ENCODE results near the gene C15orf61. TPM values are rescaled to one million over a fixed set of nuclear protein-coding genes. Genes with fewer than 3 reads are reported as not detected.

Gene C15orf61
- polyA plus RNA-seq, 1 donor from 2014 or later, result 20.6 TPM

DNA sequence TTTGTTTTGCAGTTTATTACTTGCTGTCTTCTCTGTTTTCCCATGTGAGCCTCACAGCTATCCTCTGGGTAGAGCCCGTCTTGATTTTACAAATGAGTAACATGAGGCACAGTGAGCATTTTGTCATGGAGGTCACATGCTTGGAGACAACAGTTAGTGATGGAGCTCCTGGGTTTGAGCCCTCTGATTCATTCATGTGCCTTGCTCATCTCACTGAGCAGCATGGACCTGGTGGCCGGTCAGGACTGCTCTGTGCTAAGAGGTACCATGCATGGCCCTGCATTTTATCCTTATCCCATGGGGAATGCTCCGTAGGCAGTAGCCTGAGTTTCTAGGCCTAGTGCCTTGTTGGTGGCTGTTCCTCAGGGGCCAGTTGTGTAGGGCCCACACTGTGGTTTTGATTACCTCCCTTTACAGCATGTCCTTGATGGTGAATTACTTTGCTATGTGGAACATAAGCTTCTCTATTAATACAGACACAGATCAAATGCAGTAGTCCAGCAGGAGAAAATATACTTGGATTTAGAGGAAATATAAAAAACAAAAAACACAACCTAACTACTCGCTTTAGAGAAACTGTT, 57.2 kb downstream of the C15orf61 start:
- H3K27me3 ChIP-seq (ENCODE audit: insufficient read depth, low read depth, low read length), result no peaks in the 10 kb centered on the region
- no peak overlapping the region for H3K27ac ChIP-seq (ENCODE audit: low read length)
- H2AFZ ChIP-seq (ENCODE audit: low read depth, low read length), result no peak overlapping the region
- no peak overlapping the region for H3K9ac ChIP-seq (ENCODE audit: low read length)
- H4K20me1 ChIP-seq (ENCODE audit: insufficient read depth), result no peaks in the 10 kb centered on the region
- TF ChIP-seq RAD21 (conservative IDR thresholded peaks at IDR 0.05) (no peak), EP300 (conservative IDR thresholded peaks at IDR 0.05; ENCODE audit: poor library complexity, severe bottlenecking) (no peak), SMC3 (conservative IDR thresholded peaks at IDR 0.05; ENCODE audit: poor library complexity) (no peak), EZH2 (IDR thresholded peaks at IDR 0.05; ENCODE audit: borderline replicate concordance, insufficient read depth, low read length, poor library complexity, severe bottlenecking) (no peak)
- TF ChIP-seq, protein P1, sequence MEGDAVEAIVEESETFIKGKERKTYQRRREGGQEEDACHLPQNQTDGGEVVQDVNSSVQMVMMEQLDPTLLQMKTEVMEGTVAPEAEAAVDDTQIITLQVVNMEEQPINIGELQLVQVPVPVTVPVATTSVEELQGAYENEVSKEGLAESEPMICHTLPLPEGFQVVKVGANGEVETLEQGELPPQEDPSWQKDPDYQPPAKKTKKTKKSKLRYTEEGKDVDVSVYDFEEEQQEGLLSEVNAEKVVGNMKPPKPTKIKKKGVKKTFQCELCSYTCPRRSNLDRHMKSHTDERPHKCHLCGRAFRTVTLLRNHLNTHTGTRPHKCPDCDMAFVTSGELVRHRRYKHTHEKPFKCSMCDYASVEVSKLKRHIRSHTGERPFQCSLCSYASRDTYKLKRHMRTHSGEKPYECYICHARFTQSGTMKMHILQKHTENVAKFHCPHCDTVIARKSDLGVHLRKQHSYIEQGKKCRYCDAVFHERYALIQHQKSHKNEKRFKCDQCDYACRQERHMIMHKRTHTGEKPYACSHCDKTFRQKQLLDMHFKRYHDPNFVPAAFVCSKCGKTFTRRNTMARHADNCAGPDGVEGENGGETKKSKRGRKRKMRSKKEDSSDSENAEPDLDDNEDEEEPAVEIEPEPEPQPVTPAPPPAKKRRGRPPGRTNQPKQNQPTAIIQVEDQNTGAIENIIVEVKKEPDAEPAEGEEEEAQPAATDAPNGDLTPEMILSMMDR (IDR thresholded peaks at IDR 0.05; ENCODE audit: poor library complexity, severe bottlenecking), result no peak
- no peaks in the 10 kb centered on the region for H3K9me3 ChIP-seq (ENCODE audit: low read length)
- no peak overlapping the region for H3K4me3 ChIP-seq (ENCODE audit: low read length)
- H3K79me2 ChIP-seq (replicated peaks; ENCODE audit: insufficient read depth, low read length), result no peaks in the 10 kb centered on the region
- no peaks in the 10 kb centered on the region for H3K36me3 ChIP-seq (ENCODE audit: insufficient read depth, low read length)
- H3K9me2 ChIP-seq (ENCODE audit: insufficient read depth, low read length), result no peaks in the 10 kb centered on the region
- no peaks in the 10 kb centered on the region for H3F3A ChIP-seq (ENCODE audit: insufficient read depth, low read length, poor library complexity, severe bottlenecking)
- no peak overlapping the region for H3K4me2 ChIP-seq (ENCODE audit: low read length)

GRCh38 chr15:67579164-67579563, 58.2 kb downstream of the C15orf61 start:
- no peaks in the 10 kb centered on the region for H3K36me3 ChIP-seq (ENCODE audit: insufficient read depth, low read length)
- no peak overlapping the region for H3K4me3 ChIP-seq (ENCODE audit: low read length)
- no peak overlapping the region for H2AFZ ChIP-seq (ENCODE audit: low read depth, low read length)
- H3K9me2 ChIP-seq (ENCODE audit: insufficient read depth, low read length), result no peaks in the 10 kb centered on the region
- no peak overlapping the region for H3K27ac ChIP-seq (ENCODE audit: low read length)
- H3K9me3 ChIP-seq (ENCODE audit: low read length), result no peaks in the 10 kb centered on the region
- H4K20me1 ChIP-seq (ENCODE audit: insufficient read depth), result no peaks in the 10 kb centered on the region
- H3K4me2 ChIP-seq (ENCODE audit: low read length), result peak overlapping the region; percentile 1
- no peaks in the 10 kb centered on the region for H3K27me3 ChIP-seq (ENCODE audit: insufficient read depth, low read depth, low read length)
- H3K9ac ChIP-seq (ENCODE audit: low read length), result no peak overlapping the region
- TF ChIP-seq MXI1 (conservative IDR thresholded peaks at IDR 0.05; ENCODE audit: poor library complexity, severe bottlenecking) (no peak), SMC3 (conservative IDR thresholded peaks at IDR 0.05; ENCODE audit: poor library complexity) (no peak), TAF1 (IDR thresholded peaks at IDR 0.05; ENCODE audit: low read depth) (no peak), EZH2 (IDR thresholded peaks at IDR 0.05; ENCODE audit: borderline replicate concordance, insufficient read depth, low read length, poor library complexity, severe bottlenecking) (no peak), RAD21 (conservative IDR thresholded peaks at IDR 0.05) (no peak), EP300 (conservative IDR thresholded peaks at IDR 0.05; ENCODE audit: poor library complexity, severe bottlenecking) (no peak)
- TF ChIP-seq, protein P1 (IDR thresholded peaks at IDR 0.05; ENCODE audit: poor library complexity, severe bottlenecking), result no peak
- no peaks in the 10 kb centered on the region for H3F3A ChIP-seq (ENCODE audit: insufficient read depth, low read length, poor library complexity, severe bottlenecking)
- H3K79me2 ChIP-seq (replicated peaks; ENCODE audit: insufficient read depth, low read length), result no peaks in the 10 kb centered on the region

Other genes with a start within 250 kb of the C15orf61 start
- 12.1 and 20.1 TPM in 2 replicates for gene MAP2K5, start 21.6 kb downstream of the C15orf61 start, polyA plus RNA-seq

All from neural cell (in vitro differentiated cells).